ENCODE data around the gene RNF212. TPM values are rescaled to one million over a fixed set of nuclear protein-coding genes. Genes with fewer than 3 reads are reported as not detected.

RNF212 gene
- total RNA-seq, 4 donors from 2014 or later, result 3.7 to 16.1 (median 7.3) TPM

DNA sequence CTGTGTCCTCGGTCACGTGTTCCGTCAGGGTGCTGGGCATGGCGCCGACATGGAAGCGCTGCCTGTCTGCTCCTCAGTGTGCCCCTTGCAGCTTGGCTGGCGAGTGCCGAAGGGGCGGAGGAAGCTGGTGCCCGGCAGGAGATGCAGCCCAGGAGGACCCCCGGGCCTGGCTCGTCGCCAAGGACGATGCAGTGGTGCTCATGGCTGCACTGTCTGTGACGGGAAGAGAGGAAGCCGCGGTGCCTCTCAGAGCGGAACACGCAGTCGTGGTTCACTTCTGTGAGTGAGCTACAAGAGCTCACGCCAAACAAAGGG is 63.8 kb downstream of the RNF212 start:
- TF ChIP-seq, protein P1, sequence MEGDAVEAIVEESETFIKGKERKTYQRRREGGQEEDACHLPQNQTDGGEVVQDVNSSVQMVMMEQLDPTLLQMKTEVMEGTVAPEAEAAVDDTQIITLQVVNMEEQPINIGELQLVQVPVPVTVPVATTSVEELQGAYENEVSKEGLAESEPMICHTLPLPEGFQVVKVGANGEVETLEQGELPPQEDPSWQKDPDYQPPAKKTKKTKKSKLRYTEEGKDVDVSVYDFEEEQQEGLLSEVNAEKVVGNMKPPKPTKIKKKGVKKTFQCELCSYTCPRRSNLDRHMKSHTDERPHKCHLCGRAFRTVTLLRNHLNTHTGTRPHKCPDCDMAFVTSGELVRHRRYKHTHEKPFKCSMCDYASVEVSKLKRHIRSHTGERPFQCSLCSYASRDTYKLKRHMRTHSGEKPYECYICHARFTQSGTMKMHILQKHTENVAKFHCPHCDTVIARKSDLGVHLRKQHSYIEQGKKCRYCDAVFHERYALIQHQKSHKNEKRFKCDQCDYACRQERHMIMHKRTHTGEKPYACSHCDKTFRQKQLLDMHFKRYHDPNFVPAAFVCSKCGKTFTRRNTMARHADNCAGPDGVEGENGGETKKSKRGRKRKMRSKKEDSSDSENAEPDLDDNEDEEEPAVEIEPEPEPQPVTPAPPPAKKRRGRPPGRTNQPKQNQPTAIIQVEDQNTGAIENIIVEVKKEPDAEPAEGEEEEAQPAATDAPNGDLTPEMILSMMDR (IDR thresholded peaks at IDR 0.05; ENCODE audit: low read depth), result no peak

- TF ChIP-seq, protein P1 (IDR thresholded peaks at IDR 0.05; ENCODE audit: low read depth), result no peak
Observed at GRCh38 chr4:1048773-1049590, 64.4 kb downstream of the RNF212 start.

GRCh38 chr4:1047976-1048772 is 65.2 kb downstream of the RNF212 start:
- TF ChIP-seq, protein P1 (IDR thresholded peaks at IDR 0.05; ENCODE audit: low read depth), result no peak

DNA sequence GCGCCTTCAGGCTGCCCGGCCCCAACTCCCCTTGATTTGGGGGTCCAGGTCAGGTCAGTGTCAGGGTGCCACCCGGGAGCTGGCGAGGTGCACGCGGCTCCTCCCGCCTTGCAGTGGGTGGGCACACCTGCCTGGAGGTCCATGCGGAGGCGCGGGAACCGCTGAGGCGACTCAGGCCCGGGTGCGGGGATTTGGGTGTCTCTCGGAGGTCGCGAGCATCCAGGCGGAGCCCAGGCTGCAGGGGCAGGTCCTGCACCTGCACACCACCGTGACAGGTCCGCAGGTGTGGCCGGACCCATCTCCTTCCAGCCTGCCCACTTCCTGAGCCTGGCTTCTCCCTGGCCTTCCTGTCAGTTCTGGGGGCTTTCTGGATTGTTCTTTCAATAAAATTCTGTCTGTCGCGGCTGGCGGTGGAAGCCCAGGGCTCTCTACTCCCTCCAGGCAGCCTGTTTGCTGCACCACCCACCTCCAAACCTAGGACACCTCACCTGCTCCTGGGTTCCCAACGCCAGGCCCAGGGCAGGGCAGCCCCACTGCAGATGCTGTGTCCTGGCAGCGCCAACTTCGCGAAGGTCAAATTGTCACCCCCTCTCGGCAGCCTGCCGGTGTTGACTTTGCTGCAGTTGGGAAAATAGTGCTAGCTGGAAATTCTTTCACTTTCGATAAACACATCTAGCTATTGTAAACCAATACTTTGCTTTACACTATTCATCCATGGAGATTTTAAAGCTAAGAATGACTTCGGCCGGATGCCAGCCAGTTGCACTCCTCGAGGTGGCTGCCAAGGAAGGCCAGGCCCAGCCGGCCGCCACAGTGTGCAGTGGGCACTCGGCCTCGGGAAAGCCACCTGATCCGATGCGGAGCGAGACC is 66.0 kb downstream of the RNF212 start:
- TF ChIP-seq, protein P1 (IDR thresholded peaks at IDR 0.05; ENCODE audit: low read depth), result no peak

- TF ChIP-seq, protein P1 (IDR thresholded peaks at IDR 0.05; ENCODE audit: low read depth), result no peak
Observed at GRCh38 chr4:1045595-1046201, 67.7 kb downstream of the RNF212 start.

DNA sequence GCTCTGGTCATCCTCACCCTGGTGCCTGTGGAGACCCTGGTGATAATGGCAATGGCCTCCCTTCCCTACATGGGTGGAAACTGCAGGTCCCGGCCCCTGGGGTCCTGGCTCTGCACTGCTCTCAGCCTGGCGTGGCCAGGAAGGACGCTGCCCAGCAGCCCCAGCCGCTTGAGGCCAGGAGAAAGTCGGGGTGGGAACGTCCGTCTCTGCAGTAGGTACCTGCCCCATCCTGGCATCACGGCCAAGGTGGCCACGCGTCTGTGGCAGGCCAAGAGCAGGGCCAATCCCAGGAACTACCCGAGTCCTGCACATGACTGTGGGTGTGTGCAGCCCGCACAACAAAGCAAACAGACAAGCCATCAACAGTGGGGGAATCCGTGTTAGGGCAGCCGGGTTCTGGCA is 68.2 kb downstream of the RNF212 start:
- TF ChIP-seq, protein P1 (IDR thresholded peaks at IDR 0.05; ENCODE audit: low read depth), result no peak
